Epidermal melanocyte (primary cell): ENCODE data around the gene TRPV2.

Experiments used
- DNase-seq: peaks from one replicate; pipeline ENCODE4 v3.0.0; 2011; ENCODE audit warnings: low spot score; ENCODE audit not compliant: insufficient read length

TRPV2 gene

GRCh38 chr17:16455997-16456741 lies 40.8 kb downstream of the TRPV2 start:
- no peak for DNase-seq

- DNase-seq, result no peak
These were observed 41.5 kb downstream of the TRPV2 start for GRCh38 chr17:16456742-16457316.

- DNase-seq, result no peak
These were observed 43.9 kb downstream of the TRPV2 start for GRCh38 chr17:16459271-16459670.

- DNase-seq, result no peak
These were observed 44.6 kb downstream of the TRPV2 start for GRCh38 chr17:16459855-16460550.

- DNase-seq, result no peak
These were observed 45.6 kb downstream of the TRPV2 start for GRCh38 chr17:16460796-16461605.

GRCh38 chr17:16461606-16461866 lies 46.2 kb downstream of the TRPV2 start:
- DNase-seq, result no peak

GRCh38 chr17:16462070-16462864 lies 46.9 kb downstream of the TRPV2 start:
- no peak for DNase-seq

GRCh38 chr17:16463358-16464302 lies 48.3 kb downstream of the TRPV2 start:
- DNase-seq, result peak; percentile 61

GRCh38 chr17:16464303-16465051 lies 49.1 kb downstream of the TRPV2 start:
- no peak for DNase-seq

GRCh38 chr17:16465052-16465312 lies 49.6 kb downstream of the TRPV2 start:
- DNase-seq, result no peak

- DNase-seq, result no peak
These were observed 50.5 kb downstream of the TRPV2 start for GRCh38 chr17:16465861-16466338.

- no peak for DNase-seq
These were observed 51.0 kb downstream of the TRPV2 start for GRCh38 chr17:16466407-16466806.

- no peak for DNase-seq
These were observed 51.7 kb downstream of the TRPV2 start for GRCh38 chr17:16467044-16467443.

GRCh38 chr17:16467886-16468285 lies 52.5 kb downstream of the TRPV2 start:
- no peak for DNase-seq

GRCh38 chr17:16468428-16468992 lies 53.1 kb downstream of the TRPV2 start:
- DNase-seq, result no peak

GRCh38 chr17:16470265-16470664 lies 54.9 kb downstream of the TRPV2 start:
- DNase-seq, result no peak

- no peak for DNase-seq
These were observed 55.9 kb downstream of the TRPV2 start for GRCh38 chr17:16471295-16471694.

- no peak for DNase-seq
These were observed 57.2 kb downstream of the TRPV2 start for GRCh38 chr17:16472539-16472938.
